ENCODE measurements around the gene FOXP1. TPM values are rescaled to one million over a fixed set of nuclear protein-coding genes. Genes with fewer than 3 reads are reported as not detected.
A peak's percentile ranks its signal among the peaks of the same experiment; 100 is the strongest.

FOXP1 gene
- total and polyA plus RNA-seq, 4 donors, result 4.9 to 35.4 (median 32.0) TPM

DNA sequence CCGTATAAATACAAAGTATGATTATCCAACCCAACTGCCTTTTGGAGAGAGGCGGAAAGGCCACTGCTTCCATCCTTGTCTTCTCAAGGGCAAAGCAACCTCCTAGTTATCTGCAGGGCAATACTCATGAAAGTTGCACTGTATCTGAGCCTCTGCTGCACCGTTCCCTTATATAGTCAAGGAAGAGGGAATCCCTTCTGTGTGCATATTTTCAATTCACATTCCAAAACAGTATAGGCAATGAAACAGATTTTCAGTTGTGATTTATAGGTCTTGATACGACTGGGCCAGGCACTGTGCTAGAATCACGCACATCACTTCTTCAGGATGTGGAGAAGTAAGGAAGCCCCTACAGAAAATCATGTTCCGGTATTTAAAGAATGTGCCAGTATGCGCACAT, 455.7 kb downstream of the FOXP1 start:
- H3K36me3 ChIP-seq (ENCODE audit: control insufficient read depth in 4 of 4, insufficient read depth in 3 of 4, low read depth in 1 of 4, low read length in 3 of 4), result no peaks in the 10 kb centered on the region
- peaks cover 2 to 48% (median 34%) of the 10 kb centered on the region in 4 donors for H3K4me1 ChIP-seq (ENCODE audit: control insufficient read depth in 4 of 4, insufficient read depth in 4 of 4, low read length in 3 of 4)
- no peak overlapping the region for H3K4me3 ChIP-seq (ENCODE audit: low read depth in 1 of 3, low read length in 3 of 3)
- no peaks in the 10 kb centered on the region for H3K27me3 ChIP-seq (ENCODE audit: control insufficient read depth in 4 of 4, insufficient read depth in 4 of 4, low read length in 3 of 4)
- peak overlapping the region in 1 of 2 donors; percentile 99 for H3K9ac ChIP-seq (ENCODE audit: low read depth in 1 of 2, low read length in 2 of 2)
- TF ChIP-seq HNF4G (IDR thresholded peaks at IDR 0.05) (no peak), RAD21 (IDR thresholded peaks at IDR 0.05) (no peak), GABPA (IDR thresholded peaks at IDR 0.05 in 1 of 2, conservative IDR thresholded peaks at IDR 0.05 in 1 of 2) (no peak), EGR1 (IDR thresholded peaks at IDR 0.05; ENCODE audit: low read depth in 2 of 2) (no peak), FOXA2 (IDR thresholded peaks at IDR 0.05) (no peak), SP1 (IDR thresholded peaks at IDR 0.05) (no peak), NR2F2 (IDR thresholded peaks at IDR 0.05) (no peak), HNF4A (conservative IDR thresholded peaks at IDR 0.05) (no peak), JUND (IDR thresholded peaks at IDR 0.05) (no peak), YY1 (IDR thresholded peaks at IDR 0.05) (no peak)
- TF ChIP-seq, protein P1, sequence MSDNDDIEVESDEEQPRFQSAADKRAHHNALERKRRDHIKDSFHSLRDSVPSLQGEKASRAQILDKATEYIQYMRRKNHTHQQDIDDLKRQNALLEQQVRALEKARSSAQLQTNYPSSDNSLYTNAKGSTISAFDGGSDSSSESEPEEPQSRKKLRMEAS (IDR thresholded peaks at IDR 0.05), result no peak
- TF ChIP-seq, protein P2, sequence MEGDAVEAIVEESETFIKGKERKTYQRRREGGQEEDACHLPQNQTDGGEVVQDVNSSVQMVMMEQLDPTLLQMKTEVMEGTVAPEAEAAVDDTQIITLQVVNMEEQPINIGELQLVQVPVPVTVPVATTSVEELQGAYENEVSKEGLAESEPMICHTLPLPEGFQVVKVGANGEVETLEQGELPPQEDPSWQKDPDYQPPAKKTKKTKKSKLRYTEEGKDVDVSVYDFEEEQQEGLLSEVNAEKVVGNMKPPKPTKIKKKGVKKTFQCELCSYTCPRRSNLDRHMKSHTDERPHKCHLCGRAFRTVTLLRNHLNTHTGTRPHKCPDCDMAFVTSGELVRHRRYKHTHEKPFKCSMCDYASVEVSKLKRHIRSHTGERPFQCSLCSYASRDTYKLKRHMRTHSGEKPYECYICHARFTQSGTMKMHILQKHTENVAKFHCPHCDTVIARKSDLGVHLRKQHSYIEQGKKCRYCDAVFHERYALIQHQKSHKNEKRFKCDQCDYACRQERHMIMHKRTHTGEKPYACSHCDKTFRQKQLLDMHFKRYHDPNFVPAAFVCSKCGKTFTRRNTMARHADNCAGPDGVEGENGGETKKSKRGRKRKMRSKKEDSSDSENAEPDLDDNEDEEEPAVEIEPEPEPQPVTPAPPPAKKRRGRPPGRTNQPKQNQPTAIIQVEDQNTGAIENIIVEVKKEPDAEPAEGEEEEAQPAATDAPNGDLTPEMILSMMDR (IDR thresholded peaks at IDR 0.05; ENCODE audit: low read depth, low read length, missing input control), result no peak
- TF ChIP-seq, protein P3, sequence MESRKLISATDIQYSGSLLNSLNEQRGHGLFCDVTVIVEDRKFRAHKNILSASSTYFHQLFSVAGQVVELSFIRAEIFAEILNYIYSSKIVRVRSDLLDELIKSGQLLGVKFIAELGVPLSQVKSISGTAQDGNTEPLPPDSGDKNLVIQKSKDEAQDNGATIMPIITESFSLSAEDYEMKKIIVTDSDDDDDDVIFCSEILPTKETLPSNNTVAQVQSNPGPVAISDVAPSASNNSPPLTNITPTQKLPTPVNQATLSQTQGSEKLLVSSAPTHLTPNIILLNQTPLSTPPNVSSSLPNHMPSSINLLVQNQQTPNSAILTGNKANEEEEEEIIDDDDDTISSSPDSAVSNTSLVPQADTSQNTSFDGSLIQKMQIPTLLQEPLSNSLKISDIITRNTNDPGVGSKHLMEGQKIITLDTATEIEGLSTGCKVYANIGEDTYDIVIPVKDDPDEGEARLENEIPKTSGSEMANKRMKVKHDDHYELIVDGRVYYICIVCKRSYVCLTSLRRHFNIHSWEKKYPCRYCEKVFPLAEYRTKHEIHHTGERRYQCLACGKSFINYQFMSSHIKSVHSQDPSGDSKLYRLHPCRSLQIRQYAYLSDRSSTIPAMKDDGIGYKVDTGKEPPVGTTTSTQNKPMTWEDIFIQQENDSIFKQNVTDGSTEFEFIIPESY (IDR thresholded peaks at IDR 0.05), result no peak
- TF ChIP-seq, protein P4, sequence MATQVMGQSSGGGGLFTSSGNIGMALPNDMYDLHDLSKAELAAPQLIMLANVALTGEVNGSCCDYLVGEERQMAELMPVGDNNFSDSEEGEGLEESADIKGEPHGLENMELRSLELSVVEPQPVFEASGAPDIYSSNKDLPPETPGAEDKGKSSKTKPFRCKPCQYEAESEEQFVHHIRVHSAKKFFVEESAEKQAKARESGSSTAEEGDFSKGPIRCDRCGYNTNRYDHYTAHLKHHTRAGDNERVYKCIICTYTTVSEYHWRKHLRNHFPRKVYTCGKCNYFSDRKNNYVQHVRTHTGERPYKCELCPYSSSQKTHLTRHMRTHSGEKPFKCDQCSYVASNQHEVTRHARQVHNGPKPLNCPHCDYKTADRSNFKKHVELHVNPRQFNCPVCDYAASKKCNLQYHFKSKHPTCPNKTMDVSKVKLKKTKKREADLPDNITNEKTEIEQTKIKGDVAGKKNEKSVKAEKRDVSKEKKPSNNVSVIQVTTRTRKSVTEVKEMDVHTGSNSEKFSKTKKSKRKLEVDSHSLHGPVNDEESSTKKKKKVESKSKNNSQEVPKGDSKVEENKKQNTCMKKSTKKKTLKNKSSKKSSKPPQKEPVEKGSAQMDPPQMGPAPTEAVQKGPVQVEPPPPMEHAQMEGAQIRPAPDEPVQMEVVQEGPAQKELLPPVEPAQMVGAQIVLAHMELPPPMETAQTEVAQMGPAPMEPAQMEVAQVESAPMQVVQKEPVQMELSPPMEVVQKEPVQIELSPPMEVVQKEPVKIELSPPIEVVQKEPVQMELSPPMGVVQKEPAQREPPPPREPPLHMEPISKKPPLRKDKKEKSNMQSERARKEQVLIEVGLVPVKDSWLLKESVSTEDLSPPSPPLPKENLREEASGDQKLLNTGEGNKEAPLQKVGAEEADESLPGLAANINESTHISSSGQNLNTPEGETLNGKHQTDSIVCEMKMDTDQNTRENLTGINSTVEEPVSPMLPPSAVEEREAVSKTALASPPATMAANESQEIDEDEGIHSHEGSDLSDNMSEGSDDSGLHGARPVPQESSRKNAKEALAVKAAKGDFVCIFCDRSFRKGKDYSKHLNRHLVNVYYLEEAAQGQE (IDR thresholded peaks at IDR 0.05), result no peak
- no peaks in the 10 kb centered on the region for H3K9me3 ChIP-seq (ENCODE audit: control insufficient read depth in 4 of 4, low read length in 3 of 4)
- WGBS, result 72% methylated on average over 7 of the region's 7 CpGs
- no peak for DNase-seq (ENCODE audit: low spot score)
- H3K27ac ChIP-seq (ENCODE audit: low read depth in 1 of 2, low read length in 2 of 2), result peak overlapping the region; percentile 36 to 89

DNA sequence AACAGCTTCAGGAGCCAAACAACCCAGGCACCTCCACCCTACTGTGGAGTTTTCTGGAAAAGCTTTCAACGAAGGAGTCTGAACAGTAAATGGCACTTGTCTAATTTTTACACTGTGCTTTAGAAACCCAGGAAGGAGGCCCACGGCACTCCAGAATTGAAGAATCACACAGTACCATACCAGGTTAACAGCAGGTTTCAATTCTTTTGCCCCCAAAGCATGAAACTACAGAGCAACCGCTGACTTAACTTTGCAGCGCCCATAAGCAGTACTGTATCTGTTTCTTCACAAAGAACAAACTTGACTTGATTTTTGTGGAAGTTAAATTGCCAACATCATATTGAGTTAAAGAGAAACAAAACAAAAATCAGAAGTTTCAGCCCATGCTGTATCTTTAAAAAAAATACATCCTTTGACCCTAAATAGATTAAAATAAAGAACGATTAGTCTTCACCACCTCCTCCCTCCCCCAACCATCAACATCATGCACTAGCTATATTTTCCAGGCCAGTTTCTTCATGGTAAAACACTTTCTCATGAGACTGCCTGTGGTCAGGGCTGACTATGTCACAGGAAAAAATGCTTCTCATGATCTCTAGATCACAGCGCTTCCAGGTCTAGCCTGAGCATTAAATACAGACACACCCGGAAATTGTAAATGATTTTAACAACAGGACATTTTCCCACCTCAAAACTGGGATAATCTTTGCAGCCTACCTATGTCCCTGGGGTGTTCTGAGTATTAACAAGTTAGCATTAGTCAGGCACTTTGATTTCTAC, 456.3 kb downstream of the FOXP1 start:
- Histone ChIP-seq H3K4me3 (ENCODE audit: low read depth in 1 of 3, low read length in 3 of 3) (no peak overlapping the region), H3K4me1 (ENCODE audit: control insufficient read depth in 4 of 4, insufficient read depth in 4 of 4, low read length in 3 of 4) (peaks cover 2 to 42% (median 28%) of the 10 kb centered on the region in 4 donors)
- TF ChIP-seq YY1 (IDR thresholded peaks at IDR 0.05) (no peak), JUND (IDR thresholded peaks at IDR 0.05) (no peak), HNF4A (conservative IDR thresholded peaks at IDR 0.05) (no peak), FOXA1 (IDR thresholded peaks at IDR 0.05) (no peak), RXRA (IDR thresholded peaks at IDR 0.05) (no peak), RAD21 (IDR thresholded peaks at IDR 0.05) (no peak), GABPA (IDR thresholded peaks at IDR 0.05 in 1 of 2, conservative IDR thresholded peaks at IDR 0.05 in 1 of 2) (no peak), TAF1 (conservative IDR thresholded peaks at IDR 0.05) (no peak), EGR1 (IDR thresholded peaks at IDR 0.05; ENCODE audit: low read depth in 2 of 2) (no peak)
- TF ChIP-seq, protein P5, sequence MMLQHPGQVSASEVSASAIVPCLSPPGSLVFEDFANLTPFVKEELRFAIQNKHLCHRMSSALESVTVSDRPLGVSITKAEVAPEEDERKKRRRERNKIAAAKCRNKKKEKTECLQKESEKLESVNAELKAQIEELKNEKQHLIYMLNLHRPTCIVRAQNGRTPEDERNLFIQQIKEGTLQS (IDR thresholded peaks at IDR 0.05), result no peak
- TF ChIP-seq, protein P4 (IDR thresholded peaks at IDR 0.05), result no peak
- TF ChIP-seq, protein P1 (IDR thresholded peaks at IDR 0.05), result no peak

More for the DNA sequence above, 456.3 kb downstream of the FOXP1 start:
- Histone ChIP-seq H3K36me3 (ENCODE audit: control insufficient read depth in 4 of 4, insufficient read depth in 3 of 4, low read depth in 1 of 4, low read length in 3 of 4) (no peaks in the 10 kb centered on the region), H3K27ac (ENCODE audit: low read depth in 1 of 2, low read length in 2 of 2) (peak overlapping the region; percentile 36 to 89), H3K9me3 (ENCODE audit: control insufficient read depth in 4 of 4, low read length in 3 of 4) (no peaks in the 10 kb centered on the region), H3K27me3 (ENCODE audit: control insufficient read depth in 4 of 4, insufficient read depth in 4 of 4, low read length in 3 of 4) (no peaks in the 10 kb centered on the region), H3K9ac (ENCODE audit: low read depth in 1 of 2, low read length in 2 of 2) (peak overlapping the region in 1 of 2 donors; percentile 41)
- DNase-seq (ENCODE audit: low spot score), result no peak
- WGBS, result 49% methylated on average over 7 of the region's 7 CpGs
